Measurements from ENCODE around the gene NAB1.

Gene NAB1

GRCh38 chr2:190716176-190716807 lies 67.4 kb downstream of the NAB1 start:
- DNase-seq: no peak

GRCh38 chr2:190717306-190717705 lies 68.4 kb downstream of the NAB1 start:
- DNase-seq: no peak

GRCh38 chr2:190717764-190718651 lies 69.1 kb downstream of the NAB1 start:
- DNase-seq: peak; percentile 11

GRCh38 chr2:190718652-190719526 lies 70.0 kb downstream of the NAB1 start:
- no peak for DNase-seq

GRCh38 chr2:190720276-190720675 lies 71.4 kb downstream of the NAB1 start:
- no peak for DNase-seq

- no peak for DNase-seq
Measured at GRCh38 chr2:190720691-190721090, 71.8 kb downstream of the NAB1 start.

GRCh38 chr2:190722061-190722759 lies 73.3 kb downstream of the NAB1 start:
- DNase-seq: no peak

- no peak for DNase-seq
Measured at GRCh38 chr2:190722835-190723234, 74.0 kb downstream of the NAB1 start.

- DNase-seq: no peak
Measured at GRCh38 chr2:190723397-190724090, 74.7 kb downstream of the NAB1 start.

- no peak for DNase-seq
Measured at GRCh38 chr2:190726255-190726654, 77.4 kb downstream of the NAB1 start.

- DNase-seq: no peak
Measured at GRCh38 chr2:190736355-190736754, 87.5 kb downstream of the NAB1 start.

GRCh38 chr2:190740449-190740848 lies 91.6 kb downstream of the NAB1 start:
- DNase-seq: no peak

All from RPMI8226 (cell line).